Mammary epithelial cell (primary cell): ENCODE data around the gene EPS8.

Source experiments
- EZH2 ChIP-seq: IDR thresholded peaks from 2 replicates; pipeline ENCODE4 v1.6.1; 2012; ENCODE audit warnings: low read length, inconsistent platforms, borderline replicate concordance
- TF ChIP-seq, protein P1 (sequence below), 2 donors: IDR thresholded peaks in 1 of 2; conservative IDR thresholded peaks in 1 of 2; 2 replicates each; pipeline ENCODE4 v1.5.1; 2011 to 2012; ENCODE audit warnings: inconsistent platforms in 2 of 2, low read length in 2 of 2, mild to moderate bottlenecking in 2 of 2, control low read depth in 1 of 2, low read depth in 1 of 2; ENCODE audit not compliant: insufficient read depth in 1 of 2; ENCODE audit errors: extremely low read depth in 1 of 2

- TF ChIP-seq, protein P1, sequence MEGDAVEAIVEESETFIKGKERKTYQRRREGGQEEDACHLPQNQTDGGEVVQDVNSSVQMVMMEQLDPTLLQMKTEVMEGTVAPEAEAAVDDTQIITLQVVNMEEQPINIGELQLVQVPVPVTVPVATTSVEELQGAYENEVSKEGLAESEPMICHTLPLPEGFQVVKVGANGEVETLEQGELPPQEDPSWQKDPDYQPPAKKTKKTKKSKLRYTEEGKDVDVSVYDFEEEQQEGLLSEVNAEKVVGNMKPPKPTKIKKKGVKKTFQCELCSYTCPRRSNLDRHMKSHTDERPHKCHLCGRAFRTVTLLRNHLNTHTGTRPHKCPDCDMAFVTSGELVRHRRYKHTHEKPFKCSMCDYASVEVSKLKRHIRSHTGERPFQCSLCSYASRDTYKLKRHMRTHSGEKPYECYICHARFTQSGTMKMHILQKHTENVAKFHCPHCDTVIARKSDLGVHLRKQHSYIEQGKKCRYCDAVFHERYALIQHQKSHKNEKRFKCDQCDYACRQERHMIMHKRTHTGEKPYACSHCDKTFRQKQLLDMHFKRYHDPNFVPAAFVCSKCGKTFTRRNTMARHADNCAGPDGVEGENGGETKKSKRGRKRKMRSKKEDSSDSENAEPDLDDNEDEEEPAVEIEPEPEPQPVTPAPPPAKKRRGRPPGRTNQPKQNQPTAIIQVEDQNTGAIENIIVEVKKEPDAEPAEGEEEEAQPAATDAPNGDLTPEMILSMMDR (conservative IDR thresholded peaks at IDR 0.05 in 1 of 2, IDR thresholded peaks at IDR 0.05 in 1 of 2; ENCODE audit: extremely low read depth in 1 of 2, insufficient read depth in 1 of 2, low read depth in 1 of 2, low read length in 2 of 2), result no peak
- no peak for TF ChIP-seq EZH2
Measured at GRCh38 chr12:15600223-15600935, 188.8 kb downstream of the EPS8 start.
